HG02852 (cell line): Measurements from ENCODE around the gene AGAP1.

Source experiments
- ATAC-seq: cut with Tn5 transposase; IDR thresholded peaks from one replicate; pipeline ENCODE4 v1.9.1; 2021; ENCODE audit warnings: mild to moderate bottlenecking, moderate library complexity; ENCODE audit not compliant: unreplicated experiment

AGAP1 gene

GRCh38 chr2:235493775-235494715 is at the start of gene AGAP1:
Gene AGAP1 (plus strand): TSS chr2:235494043.
- ATAC-seq = no peak

GRCh38 chr2:235444101-235444597 is 49.7 kb upstream of the AGAP1 start:
- ATAC-seq = no peak

GRCh38 chr2:235445116-235445515 is 48.7 kb upstream of the AGAP1 start:
- ATAC-seq = no peak

- no peak for ATAC-seq
These were observed 47.8 kb upstream of the AGAP1 start for GRCh38 chr2:235446082-235446481.

- no peak for ATAC-seq
These were observed 46.6 kb upstream of the AGAP1 start for GRCh38 chr2:235447210-235447609.

- no peak for ATAC-seq
These were observed 44.3 kb upstream of the AGAP1 start for GRCh38 chr2:235449568-235449967.

- no peak for ATAC-seq
These were observed 40.2 kb upstream of the AGAP1 start for GRCh38 chr2:235453605-235454151.

- ATAC-seq = no peak
These were observed 35.0 kb upstream of the AGAP1 start for GRCh38 chr2:235458839-235459273.

- ATAC-seq = no peak
These were observed 33.2 kb upstream of the AGAP1 start for GRCh38 chr2:235460548-235461047.

- no peak for ATAC-seq
These were observed 32.0 kb upstream of the AGAP1 start for GRCh38 chr2:235461763-235462414.

- ATAC-seq = no peak
These were observed 31.4 kb upstream of the AGAP1 start for GRCh38 chr2:235462415-235462790.

- ATAC-seq = no peak
These were observed 29.9 kb upstream of the AGAP1 start for GRCh38 chr2:235463893-235464292.

- no peak for ATAC-seq
These were observed 26.3 kb upstream of the AGAP1 start for GRCh38 chr2:235467588-235467987.

GRCh38 chr2:235468978-235469655 is 24.7 kb upstream of the AGAP1 start:
- ATAC-seq = no peak

GRCh38 chr2:235471186-235471747 is 22.6 kb upstream of the AGAP1 start:
- no peak for ATAC-seq

- ATAC-seq = no peak
These were observed 21.4 kb upstream of the AGAP1 start for GRCh38 chr2:235472443-235472842.

GRCh38 chr2:235478609-235479008 is 15.2 kb upstream of the AGAP1 start:
- ATAC-seq = no peak

GRCh38 chr2:235479604-235480003 is 14.2 kb upstream of the AGAP1 start:
- ATAC-seq = no peak

- ATAC-seq = no peak
These were observed 13.2 kb upstream of the AGAP1 start for GRCh38 chr2:235480614-235481013.

GRCh38 chr2:235483313-235483712 is 10.5 kb upstream of the AGAP1 start:
- no peak for ATAC-seq

- no peak for ATAC-seq
These were observed 8.5 kb upstream of the AGAP1 start for GRCh38 chr2:235485362-235485761.
